Neural cell (in vitro differentiated cells): ENCODE measurements around the gene NCOA7. TPM values are rescaled to one million over a fixed set of nuclear protein-coding genes. Genes with fewer than 3 reads are reported as not detected.

ENCODE experiments used
- H2AFZ ChIP-seq: fragments of 200-600, 300-800 bp; sonication (generic), shearing (Covaris generic); 2 replicates; pipeline ENCODE4 v1.6.0; 2014; ENCODE audit warnings: low read depth, mild to moderate bottlenecking, antibody characterized with exemption, low read length, moderate library complexity
- H3F3A ChIP-seq: fragments of 200-600 bp; shearing (Covaris generic); 2 replicates; pipeline ENCODE4 v1.6.1; 2016; ENCODE audit warnings: mild to moderate bottlenecking, moderate library complexity, mixed read lengths, antibody characterized with exemption, low read length; ENCODE audit not compliant: insufficient read depth, poor library complexity, severe bottlenecking
- H3K27ac ChIP-seq: fragments of 200-600, 300-800 bp; sonication (generic), shearing (Covaris generic); 2 replicates; pipeline ENCODE4 v1.5.1; 2014; ENCODE audit warnings: mild to moderate bottlenecking, low read length, moderate library complexity
- H3K27me3 ChIP-seq: fragments of 300-800, 200-600 bp; sonication (generic), shearing (Covaris generic); 2 replicates; pipeline ENCODE4 v1.6.0; 2014; ENCODE audit warnings: mild to moderate bottlenecking, low read depth, low read length, moderate library complexity; ENCODE audit not compliant: insufficient read depth
- H3K36me3 ChIP-seq: fragments of 300-800, 200-600 bp; sonication (generic), shearing (Covaris generic); 2 replicates; pipeline ENCODE4 v1.5.1; 2014; ENCODE audit warnings: mild to moderate bottlenecking, antibody characterized with exemption, low read length, moderate library complexity; ENCODE audit not compliant: insufficient read depth
- H3K4me2 ChIP-seq: fragments of 300-800, 200-600 bp; sonication (generic), shearing (Covaris generic); 2 replicates; pipeline ENCODE4 v1.6.0; 2014; ENCODE audit warnings: mild to moderate bottlenecking, low read length
- H3K4me3 ChIP-seq: fragments of 300-800, 200-600 bp; sonication (generic), shearing (Covaris generic); 2 replicates; pipeline ENCODE4 v1.5.1; 2014; ENCODE audit warnings: mild to moderate bottlenecking, low read length, moderate library complexity
- H3K79me2 ChIP-seq: fragments of 200-600 bp; shearing (Covaris generic); replicated peaks from 2 replicates; pipeline ENCODE4 v1.6.0; 2014; ENCODE audit warnings: mild to moderate bottlenecking, low read length, moderate library complexity; ENCODE audit not compliant: insufficient read depth
- H3K9ac ChIP-seq: fragments of 300-800, 200-600 bp; sonication (generic), shearing (Covaris generic); 2 replicates; pipeline ENCODE4 v1.6.1; 2016; ENCODE audit warnings: mild to moderate bottlenecking, low read length, mixed read lengths
- H3K9me2 ChIP-seq: fragments of 200-600 bp; shearing (Covaris generic); 2 replicates; pipeline ENCODE4 v1.6.1; 2016; ENCODE audit warnings: mild to moderate bottlenecking, low read length, mixed read lengths; ENCODE audit not compliant: insufficient read depth
- H3K9me3 ChIP-seq: fragments of 200-600, 300-800 bp; sonication (generic), shearing (Covaris generic); 2 replicates; pipeline ENCODE4 v1.6.1; 2016; ENCODE audit warnings: mild to moderate bottlenecking, mixed run types, low read length, moderate library complexity, mixed read lengths
- H4K20me1 ChIP-seq: fragments of 200-600 bp; shearing (Covaris generic); 2 replicates; pipeline ENCODE4 v1.6.1; 2016; ENCODE audit warnings: mild to moderate bottlenecking, mixed run types; ENCODE audit not compliant: insufficient read depth
- CTCF ChIP-seq: fragments of 450-650 bp; IDR thresholded peaks from 2 replicates; pipeline ENCODE4 v1.5.1; 2014; ENCODE audit warnings: antibody characterized with exemption, mild to moderate bottlenecking, moderate library complexity; ENCODE audit not compliant: poor library complexity, severe bottlenecking
- EP300 ChIP-seq: fragments of 450-650 bp; conservative IDR thresholded peaks from 2 replicates; pipeline ENCODE4 v1.6.1; 2014; ENCODE audit warnings: antibody characterized with exemption, mild to moderate bottlenecking, moderate library complexity; ENCODE audit not compliant: poor library complexity, severe bottlenecking
- EZH2 ChIP-seq: fragments of 200-600, 300-800 bp; shearing (Covaris generic), sonication (generic); IDR thresholded peaks from 2 replicates; pipeline ENCODE4 v1.6.1; 2014; ENCODE audit warnings: antibody characterized with exemption, low read length, borderline replicate concordance, mild to moderate bottlenecking; ENCODE audit not compliant: insufficient read depth, poor library complexity, severe bottlenecking
- MXI1 ChIP-seq: fragments of 450-650 bp; conservative IDR thresholded peaks from 2 replicates; pipeline ENCODE4 v1.6.1; 2014; ENCODE audit warnings: antibody characterized with exemption, mild to moderate bottlenecking; ENCODE audit not compliant: poor library complexity, severe bottlenecking
- POLR2AphosphoS5 ChIP-seq: IDR thresholded peaks from 2 replicates; pipeline ENCODE4 v1.6.1; 2012
- RAD21 ChIP-seq: fragments of 450-650 bp; conservative IDR thresholded peaks from 2 replicates; pipeline ENCODE4 v1.6.1; 2014; ENCODE audit warnings: antibody characterized with exemption, mild to moderate bottlenecking, moderate library complexity
- SMC3 ChIP-seq: fragments of 450-650 bp; conservative IDR thresholded peaks from 2 replicates; pipeline ENCODE4 v1.6.1; 2014; ENCODE audit warnings: antibody characterized with exemption, mild to moderate bottlenecking, moderate library complexity; ENCODE audit not compliant: poor library complexity
- TAF1 ChIP-seq: IDR thresholded peaks from 2 replicates; pipeline ENCODE4 v1.6.1; 2012; ENCODE audit warnings: low read depth
- polyA plus RNA-seq: library from polyadenylated mRNA; depleted of rRNA; stranded (reverse); fragments of >200 nt; gene quantifications from 2 replicates; pipeline ENCODE4 v1.2.3, GENCODE V29; 2014
- TF ChIP-seq, protein P1 (sequence below): IDR thresholded peaks from 2 replicates; pipeline ENCODE4 v1.6.1; 2012; ENCODE audit warnings: borderline replicate concordance

The NCOA7 gene
- polyA plus RNA-seq, 1 donor from 2014 or later: 17.1 TPM

GRCh38 chr6:125823180-125823579 lies 32.4 kb downstream of the NCOA7 start:
- no peaks in the 10 kb centered on the region for H4K20me1 ChIP-seq
- no peaks in the 10 kb centered on the region for H3F3A ChIP-seq
- TF ChIP-seq EZH2 (no peak), CTCF (no peak), RAD21 (no peak), MXI1 (no peak), EP300 (no peak), TAF1 (no peak), POLR2AphosphoS5 (no peak), SMC3 (no peak)
- TF ChIP-seq, protein P1, sequence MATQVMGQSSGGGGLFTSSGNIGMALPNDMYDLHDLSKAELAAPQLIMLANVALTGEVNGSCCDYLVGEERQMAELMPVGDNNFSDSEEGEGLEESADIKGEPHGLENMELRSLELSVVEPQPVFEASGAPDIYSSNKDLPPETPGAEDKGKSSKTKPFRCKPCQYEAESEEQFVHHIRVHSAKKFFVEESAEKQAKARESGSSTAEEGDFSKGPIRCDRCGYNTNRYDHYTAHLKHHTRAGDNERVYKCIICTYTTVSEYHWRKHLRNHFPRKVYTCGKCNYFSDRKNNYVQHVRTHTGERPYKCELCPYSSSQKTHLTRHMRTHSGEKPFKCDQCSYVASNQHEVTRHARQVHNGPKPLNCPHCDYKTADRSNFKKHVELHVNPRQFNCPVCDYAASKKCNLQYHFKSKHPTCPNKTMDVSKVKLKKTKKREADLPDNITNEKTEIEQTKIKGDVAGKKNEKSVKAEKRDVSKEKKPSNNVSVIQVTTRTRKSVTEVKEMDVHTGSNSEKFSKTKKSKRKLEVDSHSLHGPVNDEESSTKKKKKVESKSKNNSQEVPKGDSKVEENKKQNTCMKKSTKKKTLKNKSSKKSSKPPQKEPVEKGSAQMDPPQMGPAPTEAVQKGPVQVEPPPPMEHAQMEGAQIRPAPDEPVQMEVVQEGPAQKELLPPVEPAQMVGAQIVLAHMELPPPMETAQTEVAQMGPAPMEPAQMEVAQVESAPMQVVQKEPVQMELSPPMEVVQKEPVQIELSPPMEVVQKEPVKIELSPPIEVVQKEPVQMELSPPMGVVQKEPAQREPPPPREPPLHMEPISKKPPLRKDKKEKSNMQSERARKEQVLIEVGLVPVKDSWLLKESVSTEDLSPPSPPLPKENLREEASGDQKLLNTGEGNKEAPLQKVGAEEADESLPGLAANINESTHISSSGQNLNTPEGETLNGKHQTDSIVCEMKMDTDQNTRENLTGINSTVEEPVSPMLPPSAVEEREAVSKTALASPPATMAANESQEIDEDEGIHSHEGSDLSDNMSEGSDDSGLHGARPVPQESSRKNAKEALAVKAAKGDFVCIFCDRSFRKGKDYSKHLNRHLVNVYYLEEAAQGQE: no peak
- H3K27ac ChIP-seq: no peak overlapping the region
- H3K9ac ChIP-seq: no peak overlapping the region
- H3K27me3 ChIP-seq: no peaks in the 10 kb centered on the region
- no peaks in the 10 kb centered on the region for H3K79me2 ChIP-seq
- H3K9me3 ChIP-seq: no peaks in the 10 kb centered on the region
- no peak overlapping the region for H3K4me2 ChIP-seq
- no peak overlapping the region for H2AFZ ChIP-seq
- no peaks in the 10 kb centered on the region for H3K36me3 ChIP-seq
- no peaks in the 10 kb centered on the region for H3K9me2 ChIP-seq
- H3K4me3 ChIP-seq: no peak overlapping the region

- no peaks in the 10 kb centered on the region for H4K20me1 ChIP-seq
- TF ChIP-seq MXI1 (no peak), CTCF (no peak), EP300 (no peak), SMC3 (no peak), TAF1 (no peak), EZH2 (no peak), POLR2AphosphoS5 (no peak), RAD21 (no peak)
- TF ChIP-seq, protein P1: no peak
- no peak overlapping the region for H3K4me2 ChIP-seq
- no peak overlapping the region for H3K9ac ChIP-seq
- H3K4me3 ChIP-seq: no peak overlapping the region
- H2AFZ ChIP-seq: no peak overlapping the region
- H3K36me3 ChIP-seq: no peaks in the 10 kb centered on the region
- H3F3A ChIP-seq: no peaks in the 10 kb centered on the region
- H3K27me3 ChIP-seq: no peaks in the 10 kb centered on the region
- no peak overlapping the region for H3K27ac ChIP-seq
- no peaks in the 10 kb centered on the region for H3K9me2 ChIP-seq
- H3K9me3 ChIP-seq: no peaks in the 10 kb centered on the region
- no peaks in the 10 kb centered on the region for H3K79me2 ChIP-seq
Observed at GRCh38 chr6:125824946-125825771, 34.4 kb downstream of the NCOA7 start.
